ENCODE measurements around the gene AQP9.

DNA sequence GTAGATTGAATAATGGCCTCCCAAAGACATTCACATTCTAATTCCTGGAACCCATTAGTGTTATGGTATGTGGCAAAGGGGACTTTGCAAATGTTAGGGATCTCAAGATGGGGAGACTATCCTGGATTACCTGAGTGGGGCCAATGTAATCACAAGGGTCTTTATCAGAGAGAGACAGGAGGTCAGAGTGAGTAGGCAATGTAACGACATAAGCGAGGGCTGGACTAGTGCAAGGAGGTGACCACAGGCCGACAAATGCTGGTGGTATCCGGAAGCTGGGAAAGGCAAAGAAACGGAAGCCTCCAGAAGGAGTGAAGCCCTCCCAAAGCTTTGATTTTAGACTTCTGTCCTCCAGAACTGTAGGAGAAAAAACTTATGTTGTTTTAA lies 26.5 kb upstream of the AQP9 start:
- no peak for TF ChIP-seq POLR2A (IDR thresholded peaks at IDR 0.05)
- TF ChIP-seq, protein P1, sequence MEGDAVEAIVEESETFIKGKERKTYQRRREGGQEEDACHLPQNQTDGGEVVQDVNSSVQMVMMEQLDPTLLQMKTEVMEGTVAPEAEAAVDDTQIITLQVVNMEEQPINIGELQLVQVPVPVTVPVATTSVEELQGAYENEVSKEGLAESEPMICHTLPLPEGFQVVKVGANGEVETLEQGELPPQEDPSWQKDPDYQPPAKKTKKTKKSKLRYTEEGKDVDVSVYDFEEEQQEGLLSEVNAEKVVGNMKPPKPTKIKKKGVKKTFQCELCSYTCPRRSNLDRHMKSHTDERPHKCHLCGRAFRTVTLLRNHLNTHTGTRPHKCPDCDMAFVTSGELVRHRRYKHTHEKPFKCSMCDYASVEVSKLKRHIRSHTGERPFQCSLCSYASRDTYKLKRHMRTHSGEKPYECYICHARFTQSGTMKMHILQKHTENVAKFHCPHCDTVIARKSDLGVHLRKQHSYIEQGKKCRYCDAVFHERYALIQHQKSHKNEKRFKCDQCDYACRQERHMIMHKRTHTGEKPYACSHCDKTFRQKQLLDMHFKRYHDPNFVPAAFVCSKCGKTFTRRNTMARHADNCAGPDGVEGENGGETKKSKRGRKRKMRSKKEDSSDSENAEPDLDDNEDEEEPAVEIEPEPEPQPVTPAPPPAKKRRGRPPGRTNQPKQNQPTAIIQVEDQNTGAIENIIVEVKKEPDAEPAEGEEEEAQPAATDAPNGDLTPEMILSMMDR (IDR thresholded peaks at IDR 0.05) = no peak

All from tibial nerve (tissue), 3 donors.